T-cell (primary cell): ENCODE measurements around the gene UGGT2. TPM values are rescaled to one million over a fixed set of nuclear protein-coding genes. Genes with fewer than 3 reads are reported as not detected.

Experiments used
- ATAC-seq, 4 experiments: fragments of 200-7000 bp in 3 of 4; fragments of 150-1000 bp in 1 of 4; cut with Tn5 transposase; replicated peaks in 1 of 4; 1 replicate in 3 of 4; 2 replicates in 1 of 4; pipeline ENCODE4 v1.10.0; 2021; ENCODE audit warnings: moderate library complexity in 3 of 4, mild to moderate bottlenecking in 2 of 4, moderate number of reproducible peaks in 1 of 4
- CTCF ChIA-PET, 2 donors: fragments of 300-600 bp; sonication (Branson Sonifier 250); formaldehyde crosslinking; loops; one replicate each; lab custom pipeline; 2022; ENCODE audit warnings: antibody characterized with exemption in 2 of 2; lab: Charles Lee
- POLR2A ChIA-PET, 2 donors: fragments of 300-600 bp; sonication (Branson Sonifier 250); formaldehyde crosslinking; loops; one replicate each; lab custom pipeline; 2022; ENCODE audit warnings: antibody characterized with exemption in 2 of 2; lab: Charles Lee
- DNase-seq, 35 experiments: peaks; one replicate each; pipeline versions ENCODE4 v3.0.0 to v3.0.0-alpha.2; 2013 to 2023
- H3K27ac ChIP-seq: one replicate; pipeline ENCODE4 v1.5.1; 2013; ENCODE audit warnings: low read length
- H3K27me3 ChIP-seq, 2 experiments: replicated peaks in 1 of 2; 1 replicate in 1 of 2; 2 replicates in 1 of 2; pipeline versions ENCODE4 v1.6.1 to v1.7.0; 2013; ENCODE audit warnings: low read length in 1 of 2, mixed read lengths in 1 of 2; ENCODE audit not compliant: control insufficient read depth in 2 of 2, insufficient read depth in 2 of 2; ENCODE audit errors: extremely low read depth in 1 of 2
- H3K36me3 ChIP-seq, 2 donors: 1 replicate in 1 of 2; 2 replicates in 1 of 2; pipeline versions ENCODE4 v1.6.1 to v1.7.0; 2013; ENCODE audit warnings: low read length in 1 of 2; ENCODE audit not compliant: control insufficient read depth in 2 of 2, insufficient read depth in 1 of 2; ENCODE audit errors: extremely low read depth in 1 of 2
- H3K4me1 ChIP-seq, 2 experiments: 1 replicate in 1 of 2; 2 replicates in 1 of 2; pipeline versions ENCODE4 v1.6.1 to v1.7.0; 2013; ENCODE audit warnings: low read length in 2 of 2, mixed read lengths in 1 of 2; ENCODE audit not compliant: insufficient read depth in 2 of 2, control insufficient read depth in 1 of 2; ENCODE audit errors: extremely low read depth in 1 of 2
- H3K4me3 ChIP-seq, 2 donors: 1 replicate in 1 of 2; 2 replicates in 1 of 2; pipeline versions ENCODE4 v1.5.1 to v1.7.0; 2013; ENCODE audit warnings: mild to moderate bottlenecking in 2 of 2, low read length in 1 of 2, moderate library complexity in 1 of 2; ENCODE audit not compliant: control insufficient read depth in 1 of 2; ENCODE audit errors: extremely low read depth in 1 of 2
- H3K9me3 ChIP-seq: 2 replicates; pipeline ENCODE4 v1.7.0; 2013
- H3K27ac Mint-ChIP-seq, 2 donors: one replicate each; pipeline ENCODE4 v1.8.0; 2020 to 2021; ENCODE audit warnings: mild to moderate bottlenecking in 2 of 2, mixed read lengths in 2 of 2
- H3K27me3 Mint-ChIP-seq, 2 donors: one replicate each; pipeline ENCODE4 v1.8.0; 2021 to 2022; ENCODE audit warnings: mixed read lengths in 2 of 2
- H3K36me3 Mint-ChIP-seq: one replicate; pipeline ENCODE4 v1.8.0; 2021; ENCODE audit warnings: mixed read lengths
- H3K4me1 Mint-ChIP-seq, 3 donors: one replicate each; pipeline ENCODE4 v1.8.0; 2020 to 2022; ENCODE audit warnings: mixed read lengths in 3 of 3, mild to moderate bottlenecking in 1 of 3
- H3K4me3 Mint-ChIP-seq, 3 donors: one replicate each; pipeline ENCODE4 v1.8.0; 2020 to 2022; ENCODE audit warnings: mild to moderate bottlenecking in 3 of 3, mixed read lengths in 3 of 3, moderate library complexity in 3 of 3
- H3K9me3 Mint-ChIP-seq, 3 donors: one replicate each; pipeline ENCODE4 v1.8.0; 2020 to 2022; ENCODE audit warnings: mixed read lengths in 3 of 3
- WGBS: methylation state at CpG from one replicate; pipeline ENCODE4 v1.1.5; 2013; ENCODE audit warnings: missing lambda C conversion rate; ENCODE audit not compliant: insufficient coverage; 5-methylcytosine and 5-hydroxymethylcytosine counted together
- total RNA-seq, 35 experiments: library from RNA in 6 of 35; stranded (reverse) in 6 of 35; fragments of 120-200 nt in 1 of 35; gene quantifications; one replicate each; pipeline versions ENCODE4 v1.2.1 to v1.2.4 and lab custom pipeline; 2013 to 2026

Gene UGGT2
- total RNA-seq, 5 donors from 2014 or later (not counting 1 experiment from before 2014, with no cell fraction given) = 0.13 to 0.59 (median 0.42) TPM; not detected in 1

- no peaks in the 10 kb centered on the region for H3K27me3 Mint-ChIP-seq
- H3K4me1 Mint-ChIP-seq = no peaks in the 10 kb centered on the region
- H3K4me1 ChIP-seq = no peaks in the 10 kb centered on the region
- no peak overlapping the region for H3K27ac ChIP-seq
- no peaks in the 10 kb centered on the region for H3K9me3 ChIP-seq
- H3K4me3 ChIP-seq = no peak overlapping the region
- no peak for DNase-seq
- no peak overlapping the region for H3K4me3 Mint-ChIP-seq
- peaks cover 2 to 8% (median 5%) of the 10 kb centered on the region in 3 donors for H3K9me3 Mint-ChIP-seq
- H3K36me3 ChIP-seq = no peaks in the 10 kb centered on the region
- H3K36me3 Mint-ChIP-seq = no peaks in the 10 kb centered on the region
- H3K27ac Mint-ChIP-seq = no peak overlapping the region
- ChIA-PET POLR2A (no interaction called here), CTCF (interaction anchor here in 1 of 2 donors (0.6 kb wide), 1 partner anchor 112 kb away, joined by 3 read pairs; no protein-coding TSS in a partner anchor)
- no CpG with 5 or more reads among the region's 2 CpGs for WGBS
- ATAC-seq = no peak
- H3K27me3 ChIP-seq = no peaks in the 10 kb centered on the region
These were observed 82.3 kb downstream of the UGGT2 start for GRCh38 chr13:95970878-95971277.

DNA sequence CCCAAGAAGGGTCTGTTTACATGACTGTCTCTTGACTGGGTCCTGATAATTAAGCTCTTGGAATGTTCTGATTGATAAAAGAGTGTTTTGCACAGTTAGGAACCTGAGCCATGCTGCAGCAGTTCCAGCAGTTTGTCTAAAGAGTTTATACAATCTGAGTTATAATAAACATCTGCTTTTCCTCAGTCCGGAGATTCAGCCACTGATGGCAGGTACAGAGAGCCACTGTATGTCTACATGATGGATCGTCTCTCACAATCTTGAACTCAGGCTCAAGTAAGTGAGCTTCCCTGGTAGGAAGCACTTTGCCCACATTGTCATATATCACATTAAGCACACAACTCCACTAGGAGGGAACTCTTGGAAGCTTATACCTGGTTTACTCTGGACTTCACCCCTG, 84.3 kb downstream of the UGGT2 start:
- Histone ChIP-seq H3K27ac (no peak overlapping the region), H3K36me3 (no peaks in the 10 kb centered on the region), H3K4me1 (no peaks in the 10 kb centered on the region), H3K27me3 (no peaks in the 10 kb centered on the region), H3K9me3 (no peaks in the 10 kb centered on the region), H3K4me3 (no peak overlapping the region)
- Mint-ChIP-seq H3K36me3 (no peaks in the 10 kb centered on the region), H3K4me3 (no peak overlapping the region), H3K4me1 (no peaks in the 10 kb centered on the region), H3K27ac (no peak overlapping the region), H3K9me3 (peaks cover 0 to 10% (median 4%) of the 10 kb centered on the region in 3 donors), H3K27me3 (no peaks in the 10 kb centered on the region)
- POLR2A ChIA-PET = no interaction called here
- DNase-seq (no peak), ATAC-seq (no peak)
- CTCF ChIA-PET = no interaction called here
- WGBS = 100% methylated on average over 1 of the region's 2 CpGs

- Histone ChIP-seq H3K9me3 (no peaks in the 10 kb centered on the region), H3K27me3 (no peaks in the 10 kb centered on the region), H3K36me3 (no peaks in the 10 kb centered on the region), H3K4me1 (no peaks in the 10 kb centered on the region), H3K4me3 (no peak overlapping the region), H3K27ac (no peak overlapping the region)
- H3K36me3 Mint-ChIP-seq = no peaks in the 10 kb centered on the region
- ChIA-PET POLR2A (no interaction called here), CTCF (no interaction called here)
- no peak overlapping the region for H3K27ac Mint-ChIP-seq
- ATAC-seq (no peak), DNase-seq (no peak)
- no peaks in the 10 kb centered on the region for H3K27me3 Mint-ChIP-seq
- no CpG with 5 or more reads among the region's 2 CpGs for WGBS
- no peak overlapping the region for H3K4me3 Mint-ChIP-seq
- H3K9me3 Mint-ChIP-seq = peaks cover 4 to 34% (median 21%) of the 10 kb centered on the region in 3 donors
- no peaks in the 10 kb centered on the region for H3K4me1 Mint-ChIP-seq
These were observed 95.9 kb downstream of the UGGT2 start for GRCh38 chr13:95957331-95957730.

DNA sequence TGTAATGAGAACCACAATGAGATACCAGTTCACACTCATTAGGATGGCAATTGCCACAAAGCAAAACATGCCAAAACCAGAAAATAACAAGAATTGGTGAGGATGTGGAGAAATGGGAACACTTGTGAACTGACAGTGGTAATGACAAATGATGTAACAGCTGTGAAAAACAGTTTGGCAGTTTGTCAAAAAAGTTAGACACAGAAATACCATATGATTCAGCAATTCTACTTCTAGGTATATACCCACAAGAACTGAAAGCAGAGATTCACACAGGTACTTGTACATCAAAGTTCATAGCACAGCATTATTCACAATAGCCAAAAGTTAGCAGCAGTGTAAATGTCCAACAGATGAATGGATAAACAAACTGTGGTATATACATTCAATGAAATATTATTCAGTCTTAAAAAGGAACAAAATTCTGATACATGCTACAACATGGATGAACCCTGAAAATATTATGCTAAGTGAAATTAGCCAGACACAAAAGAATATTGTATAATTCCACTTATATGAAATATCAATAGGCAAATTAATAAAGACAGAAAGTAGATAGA, 96.5 kb downstream of the UGGT2 start:
- H3K4me1 Mint-ChIP-seq = no peaks in the 10 kb centered on the region
- ChIA-PET POLR2A (no interaction called here), CTCF (no interaction called here)
- ATAC-seq (no peak), DNase-seq (no peak)
- no peak overlapping the region for H3K27ac ChIP-seq
- H3K27me3 ChIP-seq = no peaks in the 10 kb centered on the region
- H3K27me3 Mint-ChIP-seq = no peaks in the 10 kb centered on the region
- H3K4me3 ChIP-seq = no peak overlapping the region
- H3K36me3 Mint-ChIP-seq = no peaks in the 10 kb centered on the region
- H3K27ac Mint-ChIP-seq = no peak overlapping the region
- H3K4me3 Mint-ChIP-seq = no peak overlapping the region
- no peaks in the 10 kb centered on the region for H3K36me3 ChIP-seq
- H3K4me1 ChIP-seq = no peaks in the 10 kb centered on the region
- H3K9me3 ChIP-seq = no peaks in the 10 kb centered on the region
- peaks cover 4 to 29% (median 21%) of the 10 kb centered on the region in 3 donors for H3K9me3 Mint-ChIP-seq

DNA sequence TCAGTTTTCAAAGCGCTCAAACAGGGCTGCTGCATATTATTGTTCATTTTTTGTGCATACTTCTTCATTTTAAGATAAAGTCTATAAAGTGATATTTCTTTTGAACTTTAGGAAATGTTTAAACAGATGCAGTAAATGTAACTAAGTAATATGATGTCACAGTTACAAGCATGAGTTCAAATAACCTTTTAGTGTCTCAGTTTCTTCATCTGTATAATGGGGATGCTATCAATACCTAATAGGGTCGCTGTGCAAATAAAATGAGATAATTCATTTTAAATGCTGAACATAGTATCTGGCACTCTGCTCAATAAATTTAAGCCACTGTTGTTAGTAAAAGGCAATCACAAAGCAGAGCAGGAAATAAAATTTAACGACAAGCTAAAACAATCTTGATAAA, 97.5 kb downstream of the UGGT2 start:
- Histone ChIP-seq H3K27ac (no peak overlapping the region), H3K9me3 (no peaks in the 10 kb centered on the region), H3K4me1 (no peaks in the 10 kb centered on the region), H3K4me3 (no peak overlapping the region), H3K36me3 (no peaks in the 10 kb centered on the region), H3K27me3 (no peaks in the 10 kb centered on the region)
- WGBS = no CpG with 5 or more reads among the region's 3 CpGs
- Mint-ChIP-seq H3K9me3 (peaks cover 4 to 24% (median 20%) of the 10 kb centered on the region in 3 donors), H3K4me3 (no peak overlapping the region), H3K4me1 (no peaks in the 10 kb centered on the region), H3K27ac (no peak overlapping the region), H3K36me3 (no peaks in the 10 kb centered on the region), H3K27me3 (no peaks in the 10 kb centered on the region)
- DNase-seq = no peak
- no peak for ATAC-seq
- ChIA-PET CTCF (no interaction called here), POLR2A (no interaction called here)

- no peak for DNase-seq
- Mint-ChIP-seq H3K27ac (no peak overlapping the region), H3K27me3 (no peaks in the 10 kb centered on the region), H3K4me1 (no peaks in the 10 kb centered on the region), H3K4me3 (no peak overlapping the region), H3K9me3 (peaks cover 4 to 19% (median 16%) of the 10 kb centered on the region in 3 donors), H3K36me3 (no peaks in the 10 kb centered on the region)
- WGBS = no CpG with 5 or more reads among the region's 3 CpGs
- Histone ChIP-seq H3K9me3 (no peaks in the 10 kb centered on the region), H3K4me3 (no peak overlapping the region), H3K36me3 (no peaks in the 10 kb centered on the region), H3K27me3 (no peaks in the 10 kb centered on the region), H3K27ac (no peak overlapping the region), H3K4me1 (no peaks in the 10 kb centered on the region)
- CTCF ChIA-PET = no interaction called here
- no peak for ATAC-seq
- POLR2A ChIA-PET = no interaction called here
These were observed 97.9 kb downstream of the UGGT2 start for GRCh38 chr13:95955255-95955654.

DNA sequence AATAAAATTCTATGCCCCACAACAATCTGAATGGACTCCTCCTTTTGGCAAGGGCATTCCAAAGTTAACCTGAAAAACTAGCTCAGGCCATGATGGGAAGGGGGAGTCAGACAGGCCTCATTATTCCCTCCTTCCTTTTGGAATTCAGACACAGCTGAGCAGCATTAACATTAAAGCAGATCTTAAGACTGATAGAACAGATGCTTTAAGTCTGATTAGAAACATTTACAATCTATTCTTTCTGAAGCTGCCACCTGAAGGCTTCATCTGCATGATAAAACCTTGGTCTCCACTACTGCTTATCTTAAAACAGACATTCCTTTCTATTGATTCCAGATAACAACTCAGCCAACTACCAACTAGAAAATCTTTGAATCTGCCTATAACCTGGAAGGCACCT, 98.9 kb downstream of the UGGT2 start:
- Histone ChIP-seq H3K27me3 (no peaks in the 10 kb centered on the region), H3K27ac (no peak overlapping the region), H3K4me3 (no peak overlapping the region), H3K4me1 (no peaks in the 10 kb centered on the region), H3K9me3 (no peaks in the 10 kb centered on the region), H3K36me3 (no peaks in the 10 kb centered on the region)
- no peak for ATAC-seq
- DNase-seq = no peak
- Mint-ChIP-seq H3K4me1 (no peaks in the 10 kb centered on the region), H3K27ac (no peak overlapping the region), H3K27me3 (no peaks in the 10 kb centered on the region), H3K4me3 (no peak overlapping the region), H3K36me3 (no peaks in the 10 kb centered on the region), H3K9me3 (peaks cover 6 to 10% (median 8%) of the 10 kb centered on the region in 3 donors)
- ChIA-PET CTCF (no interaction called here), POLR2A (no interaction called here)
